Neural progenitor cell (in vitro differentiated cells): ENCODE results near the gene HMG20A.

Experiments
- EZH2phosphoT487 ChIP-seq: fragments of 200-600 bp; sonication (generic); IDR thresholded peaks from 2 replicates; pipeline ENCODE4 v1.6.1; 2017; ENCODE audit warnings: antibody characterized with exemption
- TF ChIP-seq, protein P1 (sequence below): fragments of 200-600 bp; sonication (generic); IDR thresholded peaks from 2 replicates; pipeline ENCODE4 v1.5.1; 2017; ENCODE audit warnings: antibody characterized with exemption, mild to moderate bottlenecking

DNA sequence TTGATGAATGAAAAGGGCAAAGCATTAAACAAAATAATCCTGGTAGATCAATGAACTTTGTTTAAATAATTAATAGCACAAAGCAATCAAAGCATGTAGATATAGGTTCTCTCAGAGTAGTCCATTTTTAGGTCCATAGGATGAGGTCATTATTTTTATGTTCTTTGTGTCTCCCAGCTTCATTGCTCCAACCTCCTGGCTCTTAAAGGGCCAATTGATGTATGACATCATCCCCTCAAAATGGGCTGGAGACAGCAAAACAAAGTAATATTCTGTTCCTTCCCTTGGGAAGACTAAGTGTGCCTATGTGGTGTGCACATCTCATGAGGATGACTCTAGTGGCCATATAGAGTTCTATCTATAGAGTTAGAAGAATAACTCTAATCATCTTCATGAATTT, 49.5 kb downstream of the HMG20A start:
- TF ChIP-seq, protein P1, sequence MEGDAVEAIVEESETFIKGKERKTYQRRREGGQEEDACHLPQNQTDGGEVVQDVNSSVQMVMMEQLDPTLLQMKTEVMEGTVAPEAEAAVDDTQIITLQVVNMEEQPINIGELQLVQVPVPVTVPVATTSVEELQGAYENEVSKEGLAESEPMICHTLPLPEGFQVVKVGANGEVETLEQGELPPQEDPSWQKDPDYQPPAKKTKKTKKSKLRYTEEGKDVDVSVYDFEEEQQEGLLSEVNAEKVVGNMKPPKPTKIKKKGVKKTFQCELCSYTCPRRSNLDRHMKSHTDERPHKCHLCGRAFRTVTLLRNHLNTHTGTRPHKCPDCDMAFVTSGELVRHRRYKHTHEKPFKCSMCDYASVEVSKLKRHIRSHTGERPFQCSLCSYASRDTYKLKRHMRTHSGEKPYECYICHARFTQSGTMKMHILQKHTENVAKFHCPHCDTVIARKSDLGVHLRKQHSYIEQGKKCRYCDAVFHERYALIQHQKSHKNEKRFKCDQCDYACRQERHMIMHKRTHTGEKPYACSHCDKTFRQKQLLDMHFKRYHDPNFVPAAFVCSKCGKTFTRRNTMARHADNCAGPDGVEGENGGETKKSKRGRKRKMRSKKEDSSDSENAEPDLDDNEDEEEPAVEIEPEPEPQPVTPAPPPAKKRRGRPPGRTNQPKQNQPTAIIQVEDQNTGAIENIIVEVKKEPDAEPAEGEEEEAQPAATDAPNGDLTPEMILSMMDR, result no peak
- no peak for TF ChIP-seq EZH2phosphoT487
